ENCODE measurements around the gene TEPSIN. TPM values are rescaled to one million over a fixed set of nuclear protein-coding genes. Genes with fewer than 3 reads are reported as not detected.

Gene TEPSIN
- total RNA-seq, 4 donors from 2014 or later, result 43.0 to 94.5 (median 55.3) TPM

- Histone ChIP-seq H3K36me3 (peaks cover 33% of the 10 kb centered on the region), H3K4me1 (peaks cover 14% of the 10 kb centered on the region), H3K4me3 (no peak overlapping the region), H3K9me3 (no peaks in the 10 kb centered on the region), H3K27me3 (no peaks in the 10 kb centered on the region), H3K27ac (no peak overlapping the region)
- 93% methylated on average over 9 of the region's 15 CpGs for WGBS
- DNase-seq (ENCODE audit: low spot score in 2 of 2), result no peak
- no peak for TF ChIP-seq EP300 (IDR thresholded peaks at IDR 0.05)
- no peak for TF ChIP-seq POLR2AphosphoS5 (IDR thresholded peaks at IDR 0.05)
- no peak for TF ChIP-seq CTCF (IDR thresholded peaks at IDR 0.05)
- TF ChIP-seq POLR2A (IDR thresholded peaks at IDR 0.05), result no peak
Measured at GRCh38 chr17:81249223-81250040, 10.6 kb upstream of the TEPSIN start.

GRCh38 chr17:81248649-81249048 is 9.8 kb upstream of the TEPSIN start:
- 81% methylated on average over 13 of the region's 16 CpGs for WGBS
- Histone ChIP-seq H3K4me3 (no peak overlapping the region), H3K9me3 (no peaks in the 10 kb centered on the region), H3K27ac (no peak overlapping the region), H3K36me3 (peaks cover 33% of the 10 kb centered on the region), H3K27me3 (no peaks in the 10 kb centered on the region), H3K4me1 (peaks cover 14% of the 10 kb centered on the region)
- DNase-seq (ENCODE audit: low spot score in 2 of 2), result no peak
- no peak for TF ChIP-seq POLR2A (IDR thresholded peaks at IDR 0.05)
- TF ChIP-seq POLR2AphosphoS5 (IDR thresholded peaks at IDR 0.05), result no peak
- no peak for TF ChIP-seq EP300 (IDR thresholded peaks at IDR 0.05)
- TF ChIP-seq CTCF (IDR thresholded peaks at IDR 0.05), result no peak

- peaks cover 14% of the 10 kb centered on the region for H3K4me1 ChIP-seq
- H3K4me3 ChIP-seq, result no peak overlapping the region
- H3K27me3 ChIP-seq, result no peaks in the 10 kb centered on the region
- WGBS, result 88% methylated on average over 15 of the region's 15 CpGs
- H3K9me3 ChIP-seq, result no peaks in the 10 kb centered on the region
- no peak for DNase-seq (ENCODE audit: low spot score in 2 of 2)
- TF ChIP-seq CTCF (IDR thresholded peaks at IDR 0.05) (no peak), POLR2AphosphoS5 (IDR thresholded peaks at IDR 0.05) (no peak), EP300 (IDR thresholded peaks at IDR 0.05) (no peak), POLR2A (IDR thresholded peaks at IDR 0.05) (no peak)
- no peak overlapping the region for H3K27ac ChIP-seq
- H3K36me3 ChIP-seq, result peaks cover 36% of the 10 kb centered on the region
Measured at GRCh38 chr17:81247339-81247990, 8.6 kb upstream of the TEPSIN start.

GRCh38 chr17:81246679-81247338 is 8.0 kb upstream of the TEPSIN start:
- Histone ChIP-seq H3K27me3 (no peaks in the 10 kb centered on the region), H3K4me1 (peaks cover 10% of the 10 kb centered on the region), H3K9me3 (no peaks in the 10 kb centered on the region), H3K4me3 (no peak overlapping the region), H3K36me3 (peaks cover 31% of the 10 kb centered on the region), H3K27ac (no peak overlapping the region)
- WGBS, result 91% methylated on average over 15 of the region's 28 CpGs
- DNase-seq (ENCODE audit: low spot score in 2 of 2), result no peak
- TF ChIP-seq POLR2A (IDR thresholded peaks at IDR 0.05), result no peak
- TF ChIP-seq POLR2AphosphoS5 (IDR thresholded peaks at IDR 0.05), result no peak
- TF ChIP-seq CTCF (IDR thresholded peaks at IDR 0.05), result no peak
- no peak for TF ChIP-seq EP300 (IDR thresholded peaks at IDR 0.05)

- Histone ChIP-seq H3K36me3 (peaks cover 28% of the 10 kb centered on the region), H3K27me3 (no peaks in the 10 kb centered on the region), H3K4me1 (peaks cover 10% of the 10 kb centered on the region), H3K27ac (no peak overlapping the region), H3K4me3 (no peak overlapping the region), H3K9me3 (no peaks in the 10 kb centered on the region)
- TF ChIP-seq POLR2AphosphoS5 (IDR thresholded peaks at IDR 0.05) (no peak), CTCF (IDR thresholded peaks at IDR 0.05) (no peak)
- no peak for DNase-seq (ENCODE audit: low spot score in 2 of 2)
- 100% methylated on average over 1 of the region's 10 CpGs for WGBS
Measured at GRCh38 chr17:81246343-81246670, 7.5 kb upstream of the TEPSIN start.
